ENCODE data around the gene PPP3CA. TPM values are rescaled to one million over a fixed set of nuclear protein-coding genes. Genes with fewer than 3 reads are reported as not detected.

Gene PPP3CA
- total and polyA plus RNA-seq, 2 of the 13 experiments (the other 11 are each of a cell fraction or from before 2014, with no cell fraction given), result 4.8 to 13.2 TPM

GRCh38 chr4:101230801-101231426 lies 116.4 kb downstream of the PPP3CA start (continued):
- TF ChIP-seq HNF1A (IDR thresholded peaks at IDR 0.05; ENCODE audit: low read depth) (no peak), HNF1A (CRISPR knock-in tag; IDR thresholded peaks at IDR 0.05; ENCODE audit: borderline replicate concordance) (no peak), PRDM4 (CRISPR knock-in tag; IDR thresholded peaks at IDR 0.05; ENCODE audit: borderline replicate concordance) (no peak), ATF7-NPFF (CRISPR knock-in tag; IDR thresholded peaks at IDR 0.05; ENCODE audit: low read depth) (no peak), ZFP41 (CRISPR knock-in tag; IDR thresholded peaks at IDR 0.05; ENCODE audit: borderline replicate concordance) (no peak), ZNF101 (CRISPR knock-in tag; IDR thresholded peaks at IDR 0.05; ENCODE audit: borderline replicate concordance, low read depth) (no peak), GMEB1 (CRISPR knock-in tag; IDR thresholded peaks at IDR 0.05; ENCODE audit: borderline replicate concordance) (no peak), MXI1 (IDR thresholded peaks at IDR 0.05; ENCODE audit: borderline replicate concordance, low read depth, low read length) (no peak), CENPBD1 (CRISPR knock-in tag; IDR thresholded peaks at IDR 0.05; ENCODE audit: borderline replicate concordance, low read depth) (no peak)
